Bronchial epithelial cell (primary cell): ENCODE data around the gene SLAMF7. TPM values are rescaled to one million over a fixed set of nuclear protein-coding genes. Genes with fewer than 3 reads are reported as not detected.

ENCODE experiments used
- DNase-seq: peaks from one replicate; pipeline ENCODE4 v3.0.0-alpha.2; 2010; ENCODE audit warnings: low read depth
- FAIRE-seq: peaks from 2 replicates; lab custom pipeline; 2011; peaks lifted over from hg19 to GRCh38; lab: Jason Lieb, UNC
- H3K27me3 ChIP-seq: 2 replicates; pipeline ENCODE4 v1.5.1; 2011; ENCODE audit warnings: low read length; ENCODE audit not compliant: control insufficient read depth, insufficient read depth
- H3K36me3 ChIP-seq: 2 replicates; pipeline ENCODE4 v1.5.1; 2011; ENCODE audit warnings: low read length; ENCODE audit not compliant: control insufficient read depth, insufficient read depth
- H3K4me3 ChIP-seq: 2 replicates; pipeline ENCODE4 v1.5.1; 2011; ENCODE audit warnings: mild to moderate bottlenecking, low read depth, low read length, control low read depth
- CTCF ChIP-seq: IDR thresholded peaks from 2 replicates; pipeline ENCODE4 v1.5.1; 2011; ENCODE audit warnings: mild to moderate bottlenecking, moderate library complexity, low read length, control low read depth, inconsistent platforms; ENCODE audit not compliant: insufficient read depth, severe bottlenecking
- total RNA-seq: library from RNA; depleted of rRNA; stranded (reverse); fragments of >200 nt; gene quantifications from 2 replicates; pipeline ENCODE4 v1.2.1, GENCODE V29; 2014

SLAMF7 gene
- total RNA-seq, 1 donor from 2014 or later = 0.79 TPM

- Histone ChIP-seq H3K27me3 (no peaks in the 10 kb centered on the region), H3K36me3 (no peaks in the 10 kb centered on the region), H3K4me3 (no peak overlapping the region)
- no peak for FAIRE-seq
- DNase-seq = no peak
- TF ChIP-seq CTCF = no peak
These were observed 2.7 kb downstream of the SLAMF7 start for GRCh38 chr1:160741612-160742348.

GRCh38 chr1:160742428-160743127, 3.5 kb downstream of the SLAMF7 start:
- FAIRE-seq = no peak
- H3K4me3 ChIP-seq = no peak overlapping the region
- H3K27me3 ChIP-seq = no peaks in the 10 kb centered on the region
- no peak for TF ChIP-seq CTCF
- no peak for DNase-seq
- no peaks in the 10 kb centered on the region for H3K36me3 ChIP-seq

GRCh38 chr1:160743266-160743665, 4.2 kb downstream of the SLAMF7 start:
- FAIRE-seq (no peak), DNase-seq (no peak)
- no peak for TF ChIP-seq CTCF
- Histone ChIP-seq H3K27me3 (no peaks in the 10 kb centered on the region), H3K36me3 (no peaks in the 10 kb centered on the region), H3K4me3 (no peak overlapping the region)

GRCh38 chr1:160744199-160744851, 5.3 kb downstream of the SLAMF7 start:
- no peaks in the 10 kb centered on the region for H3K27me3 ChIP-seq
- no peaks in the 10 kb centered on the region for H3K36me3 ChIP-seq
- FAIRE-seq (peak; percentile 18), DNase-seq (no peak)
- no peak overlapping the region for H3K4me3 ChIP-seq
- TF ChIP-seq CTCF = no peak

GRCh38 chr1:160744852-160745520, 5.9 kb downstream of the SLAMF7 start:
- no peak for TF ChIP-seq CTCF
- Histone ChIP-seq H3K36me3 (no peaks in the 10 kb centered on the region), H3K4me3 (no peak overlapping the region), H3K27me3 (no peaks in the 10 kb centered on the region)
- DNase-seq (no peak), FAIRE-seq (no peak)
